ENCODE data around the gene KRTAP5-3. TPM values are rescaled to one million over a fixed set of nuclear protein-coding genes. Genes with fewer than 3 reads are reported as not detected.
"Not testable (repeated sequence)": the region's sequence is repeated elsewhere in the genome, so short reads cannot be mapped to it uniquely, and the experiment has no call there.

Gene KRTAP5-3
- total RNA-seq, 1 experiment from 2014 or later, result not detected

- in situ Hi-C loops (cut with HindIII; ENCODE audit: low pct_unique_long_range_greater_than_20kb, low sequenced_read_pairs), result no loop called here
Measured at GRCh38 chr11:1597994-1598380, 10.3 kb downstream of the KRTAP5-3 start, which contains the start of gene KRTAP5-2. KRTAP5-2 (minus strand) TSS chr11:1598294; CDS start chr11:1598250, 44 bp downstream.

GRCh38 chr11:1597331-1597993 lies 10.8 kb downstream of the KRTAP5-3 start:
- in situ Hi-C loops (cut with HindIII; ENCODE audit: low pct_unique_long_range_greater_than_20kb, low sequenced_read_pairs), result no loop called here
- no peak for DNase-seq (ENCODE audit: low read depth, low spot score)

More at GRCh38 chr11:1597994-1598380, 10.3 kb downstream of the KRTAP5-3 start, which contains the start of gene KRTAP5-2:
- DNase-seq (ENCODE audit: low read depth, low spot score), result no peak

GRCh38 chr11:1596576-1597121 lies 11.6 kb downstream of the KRTAP5-3 start:
- in situ Hi-C loops (cut with HindIII; ENCODE audit: low pct_unique_long_range_greater_than_20kb, low sequenced_read_pairs); DNase-seq (ENCODE audit: low read depth, low spot score): not testable (repeated sequence)

GRCh38 chr11:1595994-1596575 lies 12.2 kb downstream of the KRTAP5-3 start:
- in situ Hi-C loops (cut with HindIII; ENCODE audit: low pct_unique_long_range_greater_than_20kb, low sequenced_read_pairs), result not testable (repeated sequence)
- peak; percentile 60 for DNase-seq (ENCODE audit: low read depth, low spot score)

GRCh38 chr11:1592628-1593027 lies 15.6 kb downstream of the KRTAP5-3 start:
- in situ Hi-C loops (cut with HindIII; ENCODE audit: low pct_unique_long_range_greater_than_20kb, low sequenced_read_pairs), result no loop called here
- DNase-seq (ENCODE audit: low read depth, low spot score), result no peak

- in situ Hi-C loops (cut with HindIII; ENCODE audit: low pct_unique_long_range_greater_than_20kb, low sequenced_read_pairs), result no loop called here
- no peak for DNase-seq (ENCODE audit: low read depth, low spot score)
Measured at GRCh38 chr11:1589996-1590395, 18.3 kb downstream of the KRTAP5-3 start.

- in situ Hi-C loops (cut with HindIII; ENCODE audit: low pct_unique_long_range_greater_than_20kb, low sequenced_read_pairs); DNase-seq (ENCODE audit: low read depth, low spot score): not testable (repeated sequence)
Measured at GRCh38 chr11:1589191-1589963, 18.9 kb downstream of the KRTAP5-3 start.

- in situ Hi-C loops (cut with HindIII; ENCODE audit: low pct_unique_long_range_greater_than_20kb, low sequenced_read_pairs), result no loop called here
- no peak for DNase-seq (ENCODE audit: low read depth, low spot score)
Measured at GRCh38 chr11:1586699-1587098, 21.6 kb downstream of the KRTAP5-3 start.

- in situ Hi-C loops (cut with HindIII; ENCODE audit: low pct_unique_long_range_greater_than_20kb, low sequenced_read_pairs), result not testable (repeated sequence)
Measured at GRCh38 chr11:1584661-1585370, 23.4 kb downstream of the KRTAP5-3 start, which contains the start of gene KRTAP5-1. KRTAP5-1 (minus strand) TSS chr11:1585283; CDS start chr11:1585249, 34 bp downstream.

GRCh38 chr11:1582909-1583308 lies 25.4 kb downstream of the KRTAP5-3 start:
- DNase-seq (ENCODE audit: low read depth, low spot score); in situ Hi-C loops (cut with HindIII; ENCODE audit: low pct_unique_long_range_greater_than_20kb, low sequenced_read_pairs): not testable (repeated sequence)

More at GRCh38 chr11:1584661-1585370, 23.4 kb downstream of the KRTAP5-3 start, which contains the start of gene KRTAP5-1:
- not testable (repeated sequence) for DNase-seq (ENCODE audit: low read depth, low spot score)

- in situ Hi-C loops (cut with HindIII; ENCODE audit: low pct_unique_long_range_greater_than_20kb, low sequenced_read_pairs), result no loop called here
- DNase-seq (ENCODE audit: low read depth, low spot score), result no peak
Measured at GRCh38 chr11:1581976-1582375, 26.3 kb downstream of the KRTAP5-3 start.

GRCh38 chr11:1576825-1577224 lies 31.4 kb downstream of the KRTAP5-3 start:
- in situ Hi-C loops (cut with HindIII; ENCODE audit: low pct_unique_long_range_greater_than_20kb, low sequenced_read_pairs), result no loop called here

GRCh38 chr11:1575756-1576155 lies 32.5 kb downstream of the KRTAP5-3 start:
- in situ Hi-C loops (cut with HindIII; ENCODE audit: low pct_unique_long_range_greater_than_20kb, low sequenced_read_pairs); DNase-seq (ENCODE audit: low read depth, low spot score): not testable (repeated sequence)

More at GRCh38 chr11:1576825-1577224, 31.4 kb downstream of the KRTAP5-3 start:
- DNase-seq (ENCODE audit: low read depth, low spot score), result no peak

GRCh38 chr11:1574933-1575242 lies 33.4 kb downstream of the KRTAP5-3 start:
- in situ Hi-C loops (cut with HindIII; ENCODE audit: low pct_unique_long_range_greater_than_20kb, low sequenced_read_pairs), result no loop called here
- DNase-seq (ENCODE audit: low read depth, low spot score), result no peak

- in situ Hi-C loops (cut with HindIII; ENCODE audit: low pct_unique_long_range_greater_than_20kb, low sequenced_read_pairs), result no loop called here
- DNase-seq (ENCODE audit: low read depth, low spot score), result peak; percentile 45
Measured at GRCh38 chr11:1574238-1574932, 33.9 kb downstream of the KRTAP5-3 start.

GRCh38 chr11:1573903-1574237 lies 34.4 kb downstream of the KRTAP5-3 start:
- no peak for DNase-seq (ENCODE audit: low read depth, low spot score)
- in situ Hi-C loops (cut with HindIII; ENCODE audit: low pct_unique_long_range_greater_than_20kb, low sequenced_read_pairs), result no loop called here
